OCI-LY7 (cell line): Measurements from ENCODE around the gene TMEM80.

Experiments
- EZH2phosphoT487 ChIP-seq: fragments of 200-600 bp; sonication (generic); IDR thresholded peaks from 2 replicates; pipeline ENCODE4 v1.6.1; 2018; ENCODE audit warnings: low read depth, borderline replicate concordance, mild to moderate bottlenecking, mixed run types, antibody characterized with exemption, low read length, moderate library complexity, mixed read lengths
- TF ChIP-seq, protein P1 (sequence below): fragments of 200-600 bp; sonication (generic); conservative IDR thresholded peaks from 2 replicates; pipeline ENCODE4 v1.5.1; 2014; ENCODE audit warnings: mild to moderate bottlenecking, antibody characterized with exemption, low read length, moderate library complexity, mixed read lengths

DNA sequence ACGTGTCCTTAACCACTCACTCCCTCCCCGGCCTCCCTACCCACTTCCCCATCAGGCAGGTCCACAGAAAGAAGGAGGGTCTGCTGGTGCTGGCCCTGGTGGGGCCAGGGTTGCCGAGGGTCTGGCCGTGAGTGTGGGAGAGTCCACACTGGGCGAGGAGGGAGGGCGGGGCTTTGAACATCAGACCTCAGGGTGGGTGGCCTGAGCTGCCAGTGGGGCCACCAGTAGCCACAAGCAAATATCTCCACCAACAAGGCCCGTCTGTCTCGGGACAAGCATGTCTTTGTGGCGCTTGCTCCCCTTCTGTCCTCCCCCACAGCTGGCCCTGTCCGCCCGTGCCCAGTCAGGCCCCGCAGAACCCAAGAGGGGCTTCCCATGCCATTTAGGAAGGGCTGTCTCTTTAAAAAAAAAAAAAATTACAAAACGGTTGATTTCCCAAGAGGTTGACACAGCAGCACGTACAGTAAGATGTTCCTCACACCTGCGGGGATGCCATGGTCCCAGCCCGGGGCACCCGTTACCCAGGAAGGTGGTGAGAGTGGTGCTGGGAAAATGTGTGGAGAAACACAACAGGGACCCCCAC lies 34.0 kb downstream of the TMEM80 start:
- TF ChIP-seq, protein P1, sequence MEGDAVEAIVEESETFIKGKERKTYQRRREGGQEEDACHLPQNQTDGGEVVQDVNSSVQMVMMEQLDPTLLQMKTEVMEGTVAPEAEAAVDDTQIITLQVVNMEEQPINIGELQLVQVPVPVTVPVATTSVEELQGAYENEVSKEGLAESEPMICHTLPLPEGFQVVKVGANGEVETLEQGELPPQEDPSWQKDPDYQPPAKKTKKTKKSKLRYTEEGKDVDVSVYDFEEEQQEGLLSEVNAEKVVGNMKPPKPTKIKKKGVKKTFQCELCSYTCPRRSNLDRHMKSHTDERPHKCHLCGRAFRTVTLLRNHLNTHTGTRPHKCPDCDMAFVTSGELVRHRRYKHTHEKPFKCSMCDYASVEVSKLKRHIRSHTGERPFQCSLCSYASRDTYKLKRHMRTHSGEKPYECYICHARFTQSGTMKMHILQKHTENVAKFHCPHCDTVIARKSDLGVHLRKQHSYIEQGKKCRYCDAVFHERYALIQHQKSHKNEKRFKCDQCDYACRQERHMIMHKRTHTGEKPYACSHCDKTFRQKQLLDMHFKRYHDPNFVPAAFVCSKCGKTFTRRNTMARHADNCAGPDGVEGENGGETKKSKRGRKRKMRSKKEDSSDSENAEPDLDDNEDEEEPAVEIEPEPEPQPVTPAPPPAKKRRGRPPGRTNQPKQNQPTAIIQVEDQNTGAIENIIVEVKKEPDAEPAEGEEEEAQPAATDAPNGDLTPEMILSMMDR: no peak
- no peak for TF ChIP-seq EZH2phosphoT487
